ENCODE measurements around the gene NFYA. TPM values are rescaled to one million over a fixed set of nuclear protein-coding genes. Genes with fewer than 3 reads are reported as not detected.

NFYA gene
- polyA plus RNA-seq, 3 donors, result 9.7 to 21.4 (median 10.7) TPM

DNA sequence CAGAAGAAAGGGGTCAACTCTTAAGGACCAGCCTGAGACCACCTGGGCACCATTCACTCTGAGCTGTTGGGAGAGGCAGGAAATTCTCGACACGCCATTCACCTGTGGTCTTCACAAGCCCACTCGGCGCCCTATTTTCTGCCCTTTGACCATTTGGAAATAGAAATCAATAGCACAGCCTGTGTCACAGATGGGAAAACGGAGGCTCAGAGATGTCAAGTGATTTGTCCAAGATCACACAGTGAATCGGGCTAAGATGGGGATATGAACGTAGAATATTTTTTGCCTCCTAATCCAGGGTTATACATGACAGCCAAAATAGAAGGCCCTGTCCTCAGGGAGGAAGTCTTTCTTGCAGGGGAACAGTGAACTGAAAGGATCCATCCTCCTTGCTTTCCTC is 22.8 kb upstream of the NFYA start:
- no peak overlapping the region for H3K9ac ChIP-seq (ENCODE audit: insufficient read depth, low read length, poor library complexity, severe bottlenecking)
- H3K4me3 Mint-ChIP-seq, result no peak overlapping the region
- no peaks in the 10 kb centered on the region for H3K27me3 ChIP-seq (ENCODE audit: control insufficient read depth in 2 of 2, insufficient read depth in 2 of 2, low read length in 2 of 2)
- intact Hi-C loops (cut with micrococcal nuclease), result no loop called here
- H3K9me3 ChIP-seq (replicated peaks in 1 of 2; ENCODE audit: control insufficient read depth in 1 of 2, insufficient read depth in 1 of 2, low read length in 2 of 2), result no peaks in the 10 kb centered on the region
- 85% methylated on average over 4 of the region's 7 CpGs for WGBS (ENCODE audit: insufficient coverage)
- peaks cover 0 to 2% (median 0%) of the 10 kb centered on the region in 7 donors for H3K9me3 Mint-ChIP-seq
- no peak overlapping the region for H3K27ac ChIP-seq (ENCODE audit: low read depth in 1 of 2, low read length in 2 of 2)
- H3K79me2 ChIP-seq (ENCODE audit: insufficient read depth, low read length), result no peaks in the 10 kb centered on the region
- peaks cover 16% of the 10 kb centered on the region for H3K4me1 Mint-ChIP-seq
- H3K27me3 Mint-ChIP-seq (ENCODE audit: low read depth in 3 of 3), result peaks cover 0 to 4% (median 2%) of the 10 kb centered on the region in 3 donors
- no peak overlapping the region for H3K27ac Mint-ChIP-seq
- no peaks in the 10 kb centered on the region for H4K20me1 ChIP-seq (ENCODE audit: insufficient read depth, low read length)
- no peaks in the 10 kb centered on the region for H3K36me3 ChIP-seq (replicated peaks in 1 of 2; ENCODE audit: control insufficient read depth in 1 of 2, insufficient read depth in 2 of 2, low read length in 2 of 2)
- H3K4me3 ChIP-seq (replicated peaks in 1 of 3; ENCODE audit: low read depth in 2 of 3, low read length in 3 of 3), result no peak overlapping the region
- H3K4me1 ChIP-seq (ENCODE audit: control insufficient read depth in 1 of 2, insufficient read depth in 2 of 2, low read length in 2 of 2), result peaks cover 19% of the 10 kb centered on the region in 2 donors
- DNase-seq, result no peak
- peaks cover 2 to 4% of the 10 kb centered on the region in 2 donors for H3K36me3 Mint-ChIP-seq
- no peak for TF ChIP-seq CTCF (IDR thresholded peaks at IDR 0.05)
- no peak overlapping the region for H3K4me2 ChIP-seq (replicated peaks; ENCODE audit: extremely low read depth, low read length, poor library complexity, severe bottlenecking)
- H2AFZ ChIP-seq (ENCODE audit: insufficient read depth, low read depth, low read length, poor library complexity, severe bottlenecking), result no peak overlapping the region

DNA sequence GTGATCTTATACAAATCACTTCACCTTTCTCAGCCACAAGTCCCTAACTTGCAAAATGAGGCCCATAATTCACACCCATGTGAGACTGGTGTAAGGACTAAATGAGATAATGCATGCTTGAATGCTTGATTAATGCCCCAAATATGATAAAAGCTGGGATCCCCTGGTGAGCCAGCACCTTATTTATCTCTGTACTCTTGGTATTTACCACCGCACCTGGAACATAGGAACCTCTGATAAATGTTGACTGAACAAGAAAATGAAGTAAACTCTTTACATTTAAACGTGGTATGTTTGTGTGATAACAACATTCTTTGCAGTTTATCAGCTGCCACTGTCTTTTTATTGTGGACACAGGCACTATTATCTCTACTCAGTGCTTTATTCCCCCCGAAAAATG is 22.2 kb upstream of the NFYA start:
- no peak overlapping the region for H3K27ac Mint-ChIP-seq
- Histone ChIP-seq H3K36me3 (replicated peaks in 1 of 2; ENCODE audit: control insufficient read depth in 1 of 2, insufficient read depth in 2 of 2, low read length in 2 of 2) (no peaks in the 10 kb centered on the region), H3K79me2 (ENCODE audit: insufficient read depth, low read length) (no peaks in the 10 kb centered on the region), H2AFZ (ENCODE audit: insufficient read depth, low read depth, low read length, poor library complexity, severe bottlenecking) (no peak overlapping the region), H3K27me3 (ENCODE audit: control insufficient read depth in 2 of 2, insufficient read depth in 2 of 2, low read length in 2 of 2) (no peaks in the 10 kb centered on the region), H4K20me1 (ENCODE audit: insufficient read depth, low read length) (no peaks in the 10 kb centered on the region), H3K9me3 (replicated peaks in 1 of 2; ENCODE audit: control insufficient read depth in 1 of 2, insufficient read depth in 1 of 2, low read length in 2 of 2) (no peaks in the 10 kb centered on the region), H3K9ac (ENCODE audit: insufficient read depth, low read length, poor library complexity, severe bottlenecking) (no peak overlapping the region), H3K4me3 (replicated peaks in 1 of 3; ENCODE audit: low read depth in 2 of 3, low read length in 3 of 3) (no peak overlapping the region), H3K4me1 (ENCODE audit: control insufficient read depth in 1 of 2, insufficient read depth in 2 of 2, low read length in 2 of 2) (peaks cover 19% of the 10 kb centered on the region in 2 donors), H3K4me2 (replicated peaks; ENCODE audit: extremely low read depth, low read length, poor library complexity, severe bottlenecking) (no peak overlapping the region), H3K27ac (ENCODE audit: low read depth in 1 of 2, low read length in 2 of 2) (no peak overlapping the region)
- WGBS (ENCODE audit: insufficient coverage), result no CpG with 5 or more reads among the region's 3 CpGs
- TF ChIP-seq CTCF (IDR thresholded peaks at IDR 0.05), result no peak
- peaks cover 16% of the 10 kb centered on the region for H3K4me1 Mint-ChIP-seq
- no peak for DNase-seq
- intact Hi-C loops (cut with micrococcal nuclease), result no loop called here
- H3K36me3 Mint-ChIP-seq, result peaks cover 2 to 4% of the 10 kb centered on the region in 2 donors
- no peak overlapping the region for H3K4me3 Mint-ChIP-seq
- peaks cover 0 to 2% (median 0%) of the 10 kb centered on the region in 7 donors for H3K9me3 Mint-ChIP-seq
- H3K27me3 Mint-ChIP-seq (ENCODE audit: low read depth in 3 of 3), result peaks cover 0 to 4% (median 2%) of the 10 kb centered on the region in 3 donors

Measured in CD14-positive monocyte (primary cell).